Ureter (tissue), 1 donor: ENCODE measurements around the gene ACADVL. TPM values are rescaled to one million over a fixed set of nuclear protein-coding genes. Genes with fewer than 3 reads are reported as not detected.

Experiments used
- DNase-seq: peaks from one replicate; pipeline ENCODE4 v3.0.0-alpha.2; 2020; ENCODE audit warnings: low spot score
- total RNA-seq: library from RNA; stranded (reverse); gene quantifications from one replicate; pipeline ENCODE4 v1.2.4, GENCODE V29; 2023
- donor health status: DM: yes; HTN: yes; CAD: no.

The ACADVL gene
- total RNA-seq, 1 donor from 2014 or later, result 855 TPM

DNA sequence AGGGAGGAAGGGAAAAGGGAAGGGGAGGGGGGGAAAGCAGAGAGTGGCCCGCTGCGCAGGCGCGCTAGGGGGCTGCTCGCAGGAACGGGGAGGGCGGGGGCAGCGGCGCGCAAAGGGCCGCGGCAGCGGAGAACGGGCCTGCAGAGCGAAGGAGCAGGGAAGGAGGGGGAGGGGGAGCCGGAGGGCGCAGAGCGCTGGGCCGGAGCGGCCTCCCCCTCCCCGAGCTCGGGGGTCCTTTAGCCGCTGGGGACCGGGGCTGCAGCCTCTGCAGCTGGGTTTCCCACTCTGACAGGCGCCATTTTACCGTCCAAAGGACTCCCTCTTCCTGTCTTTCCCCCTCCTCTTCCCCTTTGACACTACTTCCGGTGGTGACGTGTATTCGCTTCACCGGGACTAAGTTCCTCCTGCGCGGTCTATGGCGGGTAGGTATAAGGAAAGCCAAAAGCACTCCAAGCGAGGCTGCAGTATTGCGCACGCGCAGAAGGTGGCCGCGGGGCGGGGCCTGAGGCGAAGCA lies 32.0 kb downstream of the ACADVL start, which contains the start of gene CTDNEP1:
CTDNEP1 (minus strand) TSS at position 74 of the 515 bp plus-strand sequence. CDS start 438 bp downstream, outside the sequence.
- DNase-seq, result peak; percentile 99

GRCh38 chr17:7252176-7253043 lies 32.7 kb downstream of the ACADVL start, which contains the start of gene ELP5:
Gene ELP5, plus strand, starts transcription at chr17:7252215. Its CDS starts 336 bp downstream, at chr17:7252551.
- DNase-seq, result peak; percentile 95

GRCh38 chr17:7253082-7253481 lies 33.3 kb downstream of the ACADVL start:
- DNase-seq, result no peak

GRCh38 chr17:7254511-7254910 lies 34.8 kb downstream of the ACADVL start:
- no peak for DNase-seq

DNA sequence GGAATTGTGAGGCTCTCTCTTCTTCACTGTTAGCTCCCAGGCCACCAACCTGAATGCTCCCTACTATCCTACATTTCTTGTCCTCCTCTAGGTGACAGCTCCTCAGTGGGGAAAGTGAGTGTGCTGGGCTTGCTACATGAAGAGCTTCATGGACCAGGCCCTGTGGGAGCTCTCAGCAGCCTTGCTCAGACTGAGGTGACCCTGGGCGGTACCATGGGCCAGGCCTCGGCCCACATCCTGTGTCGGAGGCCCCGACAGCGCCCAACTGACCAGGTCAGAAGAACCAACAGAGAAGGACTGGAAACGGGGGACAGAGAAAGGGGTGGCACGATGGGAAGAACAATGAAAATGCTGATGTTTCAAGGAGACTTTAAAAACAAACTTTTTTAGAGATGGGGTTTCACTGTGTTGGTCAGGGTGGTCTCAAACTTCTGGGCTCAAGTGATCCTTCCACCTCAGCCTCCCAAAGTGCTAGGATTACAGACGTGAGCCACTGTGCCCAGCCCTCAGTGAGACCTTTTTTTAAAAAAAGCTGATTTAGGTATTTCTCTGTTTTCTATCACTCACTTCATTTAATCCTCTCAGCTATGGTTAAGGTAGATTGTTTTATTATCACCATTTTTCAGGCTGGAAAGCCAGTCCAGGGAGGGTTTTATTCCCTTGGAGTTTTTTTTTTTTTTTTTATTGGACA lies 37.2 kb downstream of the ACADVL start:
- no peak for DNase-seq

DNA sequence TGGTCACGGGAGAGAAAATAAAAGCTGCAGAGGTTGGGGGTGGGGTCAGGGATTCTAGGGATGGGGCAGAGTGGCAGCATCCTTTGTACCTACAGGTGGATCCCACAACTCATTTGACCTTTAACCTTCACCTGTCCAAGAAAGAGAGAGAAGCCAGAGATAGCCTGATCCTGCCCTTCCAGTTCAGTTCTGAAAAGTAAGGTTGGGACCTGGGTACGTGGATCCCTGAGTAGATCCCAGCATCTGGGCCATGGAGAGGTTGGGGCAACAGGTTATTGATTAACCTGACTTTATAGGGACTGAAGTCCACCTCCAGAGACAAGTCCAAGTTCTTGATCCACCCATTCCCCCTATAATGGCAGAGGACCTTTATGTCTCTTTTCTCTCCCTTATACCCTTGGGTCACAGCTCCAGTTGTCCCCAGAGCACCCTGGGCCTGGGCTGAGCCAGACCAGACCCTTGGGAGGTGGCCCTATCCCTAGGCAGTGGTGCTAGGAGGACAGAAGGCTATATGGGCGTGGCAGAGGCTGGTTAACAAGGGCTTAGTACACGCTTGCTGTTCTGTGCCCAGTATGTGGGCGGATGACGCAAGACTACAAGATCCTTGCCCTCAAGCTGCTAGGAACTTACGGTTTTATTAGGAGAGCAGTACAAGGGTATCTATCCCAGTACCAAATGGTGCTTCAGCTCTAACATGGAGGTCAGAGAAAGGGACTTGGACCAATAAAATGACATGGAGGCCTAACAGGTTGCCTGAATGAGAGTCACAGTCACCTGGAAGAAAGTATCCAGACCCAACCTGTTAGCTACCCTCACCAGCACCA lies 39.2 kb downstream of the ACADVL start:
- DNase-seq, result no peak

- DNase-seq, result no peak
These were observed 39.8 kb downstream of the ACADVL start for GRCh38 chr17:7259555-7259889.

DNA sequence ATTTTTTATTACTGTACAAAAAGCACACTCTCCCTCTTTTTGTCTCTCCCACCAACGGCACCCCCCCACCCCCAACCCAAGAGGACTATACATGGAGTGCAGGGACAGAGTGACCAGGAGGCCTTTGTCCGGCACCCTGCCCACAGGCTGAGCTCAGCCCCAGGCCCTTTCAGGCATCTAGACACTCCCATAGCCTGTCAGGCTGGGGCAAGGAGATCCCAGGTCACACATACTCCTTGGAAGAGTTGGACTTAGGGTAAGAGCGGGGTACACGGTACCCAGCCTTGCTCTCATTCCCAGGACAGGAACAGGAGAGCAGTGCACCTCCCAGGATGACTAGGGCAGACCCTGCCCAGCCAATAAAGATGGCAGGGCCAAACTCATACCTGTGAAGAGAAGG lies 40.4 kb downstream of the ACADVL start:
- DNase-seq, result no peak

DNA sequence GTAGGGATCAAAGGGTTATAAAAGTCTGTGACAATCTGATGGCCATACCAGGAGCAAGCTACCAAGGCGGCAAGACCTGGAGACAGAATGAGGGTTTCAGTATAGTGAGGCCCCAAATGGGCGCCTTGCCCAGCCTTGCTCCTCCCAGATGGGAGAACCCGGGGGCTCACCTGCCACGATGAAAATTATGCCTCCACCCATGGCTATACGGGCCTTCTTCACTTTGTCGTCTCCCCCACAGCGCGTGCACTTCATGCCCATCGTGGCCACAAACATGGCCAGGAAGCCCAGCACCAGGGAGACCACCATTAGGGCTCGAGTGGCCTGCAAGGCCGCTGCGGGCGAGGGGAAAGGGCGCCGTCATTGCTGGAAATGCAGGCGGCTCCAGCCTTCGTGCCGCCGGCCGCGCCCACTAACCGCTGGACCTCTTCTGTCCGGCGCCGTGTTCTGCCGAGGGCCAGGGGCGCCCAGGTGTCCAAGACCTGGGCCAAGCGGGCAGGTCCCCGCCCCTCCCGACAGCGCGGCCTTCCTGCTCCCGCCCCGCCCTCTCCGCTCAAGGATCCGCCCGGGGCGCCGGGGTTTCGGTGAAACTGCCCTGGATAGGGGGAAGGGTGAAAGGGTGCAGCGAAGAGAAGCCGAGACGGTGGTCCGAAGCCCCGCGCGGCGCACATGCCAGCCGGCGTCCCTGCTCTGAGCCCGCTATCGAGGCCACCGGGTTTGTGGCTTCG lies 41.1 kb downstream of the ACADVL start:
- no peak for DNase-seq

- no peak for DNase-seq
These were observed 41.8 kb downstream of the ACADVL start for GRCh38 chr17:7261379-7262191.

GRCh38 chr17:7262192-7262934 lies 42.6 kb downstream of the ACADVL start, which contains the start of gene CLDN7:
Gene CLDN7, minus strand, starts transcription at chr17:7262478. Its CDS starts 435 bp downstream, at chr17:7262043.
- DNase-seq, result peak; percentile 92

DNA sequence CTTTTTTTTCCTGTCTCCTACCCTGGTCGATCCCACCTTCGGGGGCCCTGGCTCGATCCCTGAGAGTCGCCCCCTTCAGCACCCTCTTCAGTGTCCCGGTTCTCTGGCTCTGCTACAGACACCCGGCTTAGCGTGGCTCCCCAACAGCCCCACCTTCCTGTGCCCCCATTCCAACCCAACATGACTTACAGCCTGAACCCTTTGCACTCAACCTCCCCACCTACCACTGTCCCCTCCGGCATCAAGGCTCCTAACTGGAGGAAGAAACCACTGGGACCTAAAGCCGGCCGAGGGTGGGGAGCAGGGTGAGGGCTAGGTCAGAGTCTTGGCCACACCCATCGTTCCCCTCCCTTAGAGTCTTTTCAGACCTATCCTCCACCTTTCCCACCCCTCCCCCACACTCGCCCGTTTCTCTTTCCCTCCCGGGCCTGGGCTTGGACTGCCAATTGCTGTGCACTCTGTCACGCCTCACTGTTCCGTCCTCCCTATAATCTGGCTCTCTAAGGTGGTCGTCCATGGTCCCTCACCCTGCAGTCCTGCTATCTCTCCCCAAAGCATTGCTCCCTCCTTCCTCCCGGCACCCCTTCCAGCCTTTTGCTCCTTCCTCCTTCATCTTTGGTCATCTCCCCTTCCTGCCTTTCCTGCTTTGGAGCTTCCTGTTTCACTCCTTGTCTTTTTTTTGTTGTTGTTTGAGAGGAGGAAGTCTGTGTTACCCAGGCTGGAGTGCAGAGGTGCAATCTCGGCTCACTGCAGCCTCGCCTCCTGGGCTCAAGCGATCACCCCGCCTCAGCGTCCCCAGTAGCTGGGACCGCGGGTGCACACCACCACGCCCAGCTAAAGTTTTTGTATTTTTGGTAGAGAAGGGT lies 43.4 kb downstream of the ACADVL start:
- peak; percentile 90 for DNase-seq

- no peak for DNase-seq
These were observed 44.0 kb downstream of the ACADVL start for GRCh38 chr17:7263801-7264078.

- no peak for DNase-seq
These were observed 47.0 kb downstream of the ACADVL start for GRCh38 chr17:7266784-7267183.
